Tibial artery (tissue), 4 donors: ENCODE measurements around the gene ITSN1.
"Not testable (repeated sequence)": the region's sequence is repeated elsewhere in the genome, so short reads cannot be mapped to it uniquely, and the experiment has no call there.

Experiments used
- DNase-seq, 2 donors: peaks; one replicate each; pipeline ENCODE4 v3.0.0-alpha.2; 2019
- H3K27ac ChIP-seq, 2 donors: fragments of 200-600 bp; sonication (generic) in 1 of 2; 1 replicate in 1 of 2; 2 replicates in 1 of 2; pipeline ENCODE4 v1.5.1; 2018 to 2019; ENCODE audit warnings: mild to moderate bottlenecking in 1 of 2
- H3K27me3 ChIP-seq, 2 donors: fragments of 200-600 bp; sonication (generic) in 1 of 2; one replicate each; pipeline versions ENCODE4 v1.5.1 to v1.6.0; 2016 to 2019
- H3K36me3 ChIP-seq, 3 donors: fragments of 200-600 bp; sonication (generic) in 2 of 3; one replicate each; pipeline ENCODE4 v1.5.1; 2016 to 2019; ENCODE audit warnings: mild to moderate bottlenecking in 2 of 3
- H3K4me1 ChIP-seq, 4 donors: fragments of 200-600 bp; sonication (generic) in 2 of 4; 1 replicate in 3 of 4; 2 replicates in 1 of 4; pipeline ENCODE4 v1.5.1; 2016 to 2019
- H3K4me3 ChIP-seq, 2 donors: fragments of 200-600 bp; sonication (generic) in 1 of 2; 1 replicate in 1 of 2; 2 replicates in 1 of 2; pipeline ENCODE4 v1.5.1; 2018 to 2019; ENCODE audit warnings: mild to moderate bottlenecking in 2 of 2
- H3K9me3 ChIP-seq, 3 donors: fragments of 200-600 bp; sonication (generic) in 1 of 3; one replicate each; pipeline ENCODE4 v1.5.1; 2016 to 2019
- intact Hi-C: fragments of 100-400 bp; cut with DNase I; formaldehyde crosslinking; loops from one replicate; pipeline ENCODE4 v1.15.0; 2023; ENCODE audit warnings: low total_unique reads
- TF ChIP-seq, protein P1 (sequence below), 2 experiments: fragments of 200-600 bp in 1 of 2; fragments of 450-650 bp in 1 of 2; IDR thresholded peaks; one replicate each; pipeline ENCODE4 v1.5.1; 2017 to 2019; ENCODE audit warnings: antibody characterized with exemption in 2 of 2, mild to moderate bottlenecking in 1 of 2, moderate library complexity in 1 of 2

Gene ITSN1

DNA sequence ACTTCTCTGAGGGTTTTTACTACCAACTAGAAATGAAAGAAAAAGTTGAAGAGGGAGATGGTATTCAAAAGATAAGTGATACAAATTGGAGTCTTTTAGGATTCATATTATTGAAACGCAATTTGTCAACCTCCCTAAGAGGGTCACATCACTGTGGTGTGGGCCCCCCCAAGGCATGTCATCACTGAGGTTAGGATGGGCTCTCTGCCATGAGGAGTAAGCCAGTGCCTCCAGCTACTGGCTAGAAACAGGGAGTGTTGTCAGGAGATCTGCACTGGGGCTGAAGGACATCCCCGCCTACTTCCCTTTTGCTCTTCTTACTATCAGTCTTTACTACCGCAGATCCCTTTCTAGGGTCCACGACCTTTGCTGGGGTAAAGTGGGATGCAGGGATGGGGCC lies 25.9 kb downstream of the ITSN1 start:
- TF ChIP-seq, protein P1, sequence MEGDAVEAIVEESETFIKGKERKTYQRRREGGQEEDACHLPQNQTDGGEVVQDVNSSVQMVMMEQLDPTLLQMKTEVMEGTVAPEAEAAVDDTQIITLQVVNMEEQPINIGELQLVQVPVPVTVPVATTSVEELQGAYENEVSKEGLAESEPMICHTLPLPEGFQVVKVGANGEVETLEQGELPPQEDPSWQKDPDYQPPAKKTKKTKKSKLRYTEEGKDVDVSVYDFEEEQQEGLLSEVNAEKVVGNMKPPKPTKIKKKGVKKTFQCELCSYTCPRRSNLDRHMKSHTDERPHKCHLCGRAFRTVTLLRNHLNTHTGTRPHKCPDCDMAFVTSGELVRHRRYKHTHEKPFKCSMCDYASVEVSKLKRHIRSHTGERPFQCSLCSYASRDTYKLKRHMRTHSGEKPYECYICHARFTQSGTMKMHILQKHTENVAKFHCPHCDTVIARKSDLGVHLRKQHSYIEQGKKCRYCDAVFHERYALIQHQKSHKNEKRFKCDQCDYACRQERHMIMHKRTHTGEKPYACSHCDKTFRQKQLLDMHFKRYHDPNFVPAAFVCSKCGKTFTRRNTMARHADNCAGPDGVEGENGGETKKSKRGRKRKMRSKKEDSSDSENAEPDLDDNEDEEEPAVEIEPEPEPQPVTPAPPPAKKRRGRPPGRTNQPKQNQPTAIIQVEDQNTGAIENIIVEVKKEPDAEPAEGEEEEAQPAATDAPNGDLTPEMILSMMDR (IDR thresholded peaks at IDR 0.05), result no peak
- no peak for DNase-seq
- intact Hi-C loops, result loop anchor here (5.0 kb wide), 1 partner anchor 34 kb away; no protein-coding TSS in a partner anchor
- Histone ChIP-seq H3K4me1 (peaks cover 0 to 4% (median 3%) of the 10 kb centered on the region in 4 donors), H3K36me3 (no peaks in the 10 kb centered on the region), H3K4me3 (no peak overlapping the region), H3K27ac (no peak overlapping the region), H3K27me3 (no peaks in the 10 kb centered on the region), H3K9me3 (no peaks in the 10 kb centered on the region)

DNA sequence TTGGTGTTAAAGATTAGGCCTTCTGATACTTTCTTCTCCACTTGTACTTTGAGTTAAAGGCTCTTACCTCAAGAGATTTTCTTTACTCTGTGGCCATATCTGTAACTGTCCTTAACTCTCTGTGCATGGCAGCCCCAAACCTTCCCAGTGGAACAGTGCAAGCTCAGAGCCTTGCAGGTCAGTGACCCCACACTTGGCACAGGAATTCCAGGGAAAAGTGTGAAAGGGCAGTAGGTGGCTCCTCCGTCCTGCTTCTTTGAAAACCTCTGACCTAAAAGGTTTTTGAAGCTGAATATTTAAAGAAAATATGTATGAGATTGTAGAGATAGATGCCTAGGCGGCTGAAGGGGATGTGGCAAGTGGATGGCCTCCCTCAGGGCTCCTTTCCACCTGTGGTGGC lies 26.3 kb downstream of the ITSN1 start:
- Histone ChIP-seq H3K27me3 (no peaks in the 10 kb centered on the region), H3K4me3 (no peak overlapping the region), H3K27ac (no peak overlapping the region), H3K36me3 (no peaks in the 10 kb centered on the region), H3K4me1 (peaks cover 0 to 4% (median 3%) of the 10 kb centered on the region in 4 donors), H3K9me3 (no peaks in the 10 kb centered on the region)
- intact Hi-C loops, result loop anchor here (5.0 kb wide), 1 partner anchor 34 kb away; no protein-coding TSS in a partner anchor
- TF ChIP-seq, protein P1 (IDR thresholded peaks at IDR 0.05), result no peak
- DNase-seq, result no peak

DNA sequence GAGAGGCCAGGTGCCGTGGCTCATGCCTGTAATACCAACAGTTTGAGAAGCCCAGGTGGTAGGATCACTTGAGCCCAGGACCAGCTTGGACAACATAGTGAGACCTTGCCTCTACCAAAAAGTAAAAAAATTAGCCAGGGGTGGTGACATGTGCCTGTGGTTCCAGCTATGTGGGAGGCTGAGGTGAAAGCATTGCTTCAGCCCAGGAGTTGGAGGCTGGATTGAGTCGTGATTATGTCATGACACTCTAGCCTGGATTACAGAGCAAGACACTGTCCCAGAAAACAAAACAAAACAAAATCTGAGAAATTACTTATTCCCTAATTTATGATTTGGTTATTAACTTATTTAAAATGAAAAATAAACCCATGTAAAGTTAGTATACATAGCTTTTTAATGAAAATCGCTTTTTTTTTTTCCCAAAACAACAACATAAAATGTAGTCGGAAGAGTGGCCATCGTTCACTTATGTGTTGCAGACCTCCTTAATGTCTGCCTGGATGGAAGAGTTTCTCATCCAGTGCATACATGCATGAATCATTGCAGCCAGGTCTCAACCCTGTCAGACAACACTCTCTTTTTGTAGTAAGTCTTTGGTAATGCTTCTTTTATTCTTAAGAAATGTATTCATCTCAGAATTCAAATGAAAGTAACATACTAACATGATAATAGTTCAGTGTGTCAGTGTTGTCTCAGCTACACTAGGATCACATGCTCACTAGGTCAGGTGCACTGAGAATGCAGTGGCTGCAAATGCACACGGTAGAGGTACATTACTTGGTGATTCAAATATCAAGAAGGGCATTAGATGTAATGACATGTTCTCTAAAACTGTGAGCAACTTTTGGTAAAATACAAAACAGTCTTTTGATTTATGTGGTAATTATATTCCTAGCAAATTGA lies 28.0 kb downstream of the ITSN1 start:
- TF ChIP-seq, protein P1 (IDR thresholded peaks at IDR 0.05), result no peak
- Histone ChIP-seq H3K4me1 (peaks cover 0 to 4% (median 3%) of the 10 kb centered on the region in 4 donors), H3K9me3 (no peaks in the 10 kb centered on the region), H3K36me3 (no peaks in the 10 kb centered on the region), H3K27me3 (no peaks in the 10 kb centered on the region), H3K4me3 (no peak overlapping the region), H3K27ac (no peak overlapping the region)
- no peak for DNase-seq
- intact Hi-C loops, result no loop called here

DNA sequence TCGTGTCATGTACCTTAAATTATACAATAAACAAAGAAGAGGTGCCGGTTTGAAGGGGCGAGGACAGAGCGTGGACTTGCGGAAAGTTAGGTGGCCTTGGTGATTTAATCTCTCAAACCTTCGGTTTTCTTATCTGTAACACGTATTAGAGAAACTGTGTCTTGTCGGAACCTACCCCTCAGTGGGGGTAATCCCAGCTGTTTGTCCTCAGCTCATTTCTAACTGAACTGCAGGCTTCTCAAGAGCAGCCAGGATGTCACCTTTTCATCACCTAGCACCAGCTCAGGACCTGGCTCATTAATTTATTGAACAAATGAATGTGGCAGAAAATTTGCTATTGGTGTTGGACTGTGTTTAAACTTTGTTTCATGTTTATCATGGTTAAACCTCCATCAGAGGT lies 31.2 kb downstream of the ITSN1 start:
- Histone ChIP-seq H3K36me3 (no peaks in the 10 kb centered on the region), H3K4me1 (peaks cover 0 to 2% (median 0%) of the 10 kb centered on the region in 4 donors), H3K9me3 (no peaks in the 10 kb centered on the region), H3K27ac (no peak overlapping the region), H3K27me3 (no peaks in the 10 kb centered on the region), H3K4me3 (no peak overlapping the region)
- intact Hi-C loops, result no loop called here
- DNase-seq, result no peak
- TF ChIP-seq, protein P1 (IDR thresholded peaks at IDR 0.05), result no peak

DNA sequence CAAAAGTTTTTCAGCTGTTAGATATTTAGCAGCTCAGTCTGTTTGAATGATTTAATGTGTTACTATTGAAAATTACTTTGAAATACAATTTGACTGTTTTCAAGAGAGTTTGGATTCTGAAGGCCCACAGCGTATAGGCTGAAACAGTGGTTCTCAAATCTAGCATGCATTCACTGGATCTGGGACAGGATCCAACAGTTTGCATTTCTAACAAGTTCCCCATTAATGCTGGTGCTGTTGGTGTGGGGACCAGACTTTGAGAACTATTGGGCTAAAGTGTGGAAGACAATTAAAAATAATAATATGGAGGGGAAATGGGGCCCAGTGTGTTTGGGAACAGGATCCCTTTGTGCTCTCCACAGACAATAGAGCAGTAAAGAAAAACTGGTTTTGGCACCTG lies 31.9 kb downstream of the ITSN1 start:
- intact Hi-C loops, result no loop called here
- DNase-seq, result no peak
- H3K27ac ChIP-seq, result no peak overlapping the region

DNA sequence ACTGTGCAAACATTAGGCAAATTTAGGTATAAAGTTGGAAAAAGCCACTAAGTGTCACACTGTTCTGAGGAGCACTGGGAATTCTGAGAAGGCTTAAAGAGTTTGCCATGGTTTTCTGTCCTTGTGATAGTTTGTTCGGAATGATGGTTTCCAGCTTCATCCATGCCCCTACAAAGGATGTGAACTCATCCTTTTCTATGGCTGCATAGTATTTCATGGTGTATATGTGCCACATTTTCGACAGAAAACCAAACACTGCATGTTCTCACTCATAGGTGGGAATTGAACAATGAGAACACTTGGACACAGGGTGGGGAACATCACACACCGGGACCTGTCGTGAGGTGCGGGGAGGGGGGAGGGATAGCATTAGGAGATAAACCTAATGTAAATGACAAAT lies 34.4 kb downstream of the ITSN1 start:
- intact Hi-C loops, DNase-seq, H3K4me3 ChIP-seq, H3K4me1 ChIP-seq, H3K36me3 ChIP-seq, H3K27me3 ChIP-seq, H3K27ac ChIP-seq, H3K9me3 ChIP-seq: not testable (repeated sequence)

More for the DNA sequence above, 31.9 kb downstream of the ITSN1 start:
- Histone ChIP-seq H3K9me3 (no peaks in the 10 kb centered on the region), H3K4me3 (no peak overlapping the region), H3K27me3 (no peaks in the 10 kb centered on the region), H3K4me1 (no peaks in the 10 kb centered on the region), H3K36me3 (no peaks in the 10 kb centered on the region)
- TF ChIP-seq, protein P1 (IDR thresholded peaks at IDR 0.05), result no peak
